ENCODE results near the gene GATAD1. TPM values are rescaled to one million over a fixed set of nuclear protein-coding genes. Genes with fewer than 3 reads are reported as not detected.
"Not testable (repeated sequence)": the region's sequence is repeated elsewhere in the genome, so short reads cannot be mapped to it uniquely, and the experiment has no call there.

Gene GATAD1
- total RNA-seq, 1 experiment from 2014 or later = 6.0 TPM

- DNase-seq = no peak
- no peaks in the 10 kb centered on the region for H3K9me3 ChIP-seq
- H3K4me3 ChIP-seq = no peak overlapping the region
- H3K27me3 ChIP-seq = no peaks in the 10 kb centered on the region
- no peaks in the 10 kb centered on the region for H3K36me3 ChIP-seq
Observed at GRCh38 chr7:92427193-92427592, 20.1 kb upstream of the GATAD1 start.

DNA sequence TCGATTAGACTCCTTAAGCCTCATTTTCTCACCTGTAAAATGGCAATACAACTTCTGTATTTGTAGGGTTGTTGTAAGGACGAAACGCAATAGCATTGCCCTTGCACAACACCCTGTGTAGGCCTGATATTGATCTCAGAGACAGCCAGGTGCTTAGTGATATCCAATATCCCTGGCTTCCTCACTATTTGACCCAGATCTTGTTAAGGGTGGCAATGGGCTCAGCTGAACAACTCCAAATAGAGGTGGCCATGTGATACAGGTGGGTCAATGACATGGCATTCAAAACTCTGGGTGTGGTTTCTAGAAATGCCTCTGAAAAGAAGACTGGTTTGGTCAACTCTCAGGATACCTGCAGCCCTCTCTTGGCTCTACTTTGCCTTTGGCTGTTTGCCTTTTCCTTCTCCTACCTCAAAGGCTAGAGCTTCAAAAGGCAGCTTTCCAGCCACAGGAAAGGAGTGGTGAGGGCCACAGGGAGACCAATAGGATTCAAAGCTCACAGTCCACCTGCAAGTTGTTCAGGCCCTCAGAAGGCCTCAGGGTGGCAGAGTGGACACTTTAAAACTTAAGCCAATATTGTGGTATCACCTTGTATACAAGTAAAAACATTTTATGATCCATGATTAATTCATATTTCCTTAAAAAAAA, 14.9 kb upstream of the GATAD1 start:
- Histone ChIP-seq H3K36me3 (no peaks in the 10 kb centered on the region), H3K4me3 (no peak overlapping the region), H3K9me3 (no peaks in the 10 kb centered on the region), H3K27me3 (no peaks in the 10 kb centered on the region)
- DNase-seq = no peak

DNA sequence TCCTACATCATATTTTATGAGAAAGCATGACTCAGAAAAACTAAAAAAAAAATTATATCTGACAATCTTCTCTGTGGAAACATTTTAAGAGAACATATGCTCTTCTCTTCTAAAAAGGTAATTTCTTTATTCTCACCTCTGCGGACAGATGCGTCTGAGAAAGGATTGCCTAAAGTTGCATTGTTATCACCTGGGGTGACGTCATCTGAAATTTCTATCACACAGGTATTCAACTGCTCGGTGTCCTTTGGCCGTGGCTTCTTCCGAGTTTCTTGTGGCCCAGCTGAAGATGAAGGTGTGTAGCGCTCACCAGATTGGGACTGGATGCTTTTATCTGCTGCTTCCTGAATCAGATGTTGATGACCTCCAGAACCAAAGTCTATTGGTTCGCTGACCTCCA, 14.3 kb upstream of the GATAD1 start:
- no peaks in the 10 kb centered on the region for H3K27me3 ChIP-seq

DNA sequence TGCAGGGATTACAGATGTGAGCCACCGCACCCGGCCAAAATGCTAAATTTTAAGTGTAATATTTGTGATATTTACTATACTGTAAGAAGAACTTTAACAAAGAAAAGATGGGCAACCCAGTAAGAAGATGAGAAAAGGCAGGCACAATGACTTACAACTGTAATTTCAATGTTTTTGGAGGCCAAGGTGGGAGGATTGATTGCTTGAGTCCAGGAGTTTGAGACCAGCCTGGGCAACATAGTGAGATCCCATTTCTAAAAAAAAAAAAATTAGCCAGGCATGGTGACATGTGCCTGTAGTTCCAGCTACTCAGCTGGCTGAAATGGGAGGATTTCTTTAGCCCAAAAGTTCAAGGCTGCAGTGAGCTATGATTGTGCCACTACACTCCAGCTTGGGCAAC, 11.7 kb upstream of the GATAD1 start:
- no peaks in the 10 kb centered on the region for H3K27me3 ChIP-seq
- H3K4me3 ChIP-seq = no peak overlapping the region
- H3K36me3 ChIP-seq = no peaks in the 10 kb centered on the region
- DNase-seq = no peak
- H3K9me3 ChIP-seq = no peaks in the 10 kb centered on the region

More for the DNA sequence above, 14.3 kb upstream of the GATAD1 start:
- Histone ChIP-seq H3K36me3 (no peaks in the 10 kb centered on the region), H3K9me3 (no peaks in the 10 kb centered on the region), H3K4me3 (no peak overlapping the region)
- DNase-seq = no peak

GRCh38 chr7:92436612-92437445, 10.5 kb upstream of the GATAD1 start:
- no peak for DNase-seq
- H3K4me3 ChIP-seq = no peak overlapping the region
- no peaks in the 10 kb centered on the region for H3K36me3 ChIP-seq
- H3K9me3 ChIP-seq = no peaks in the 10 kb centered on the region
- no peaks in the 10 kb centered on the region for H3K27me3 ChIP-seq

GRCh38 chr7:92437956-92438491, 9.3 kb upstream of the GATAD1 start:
- Histone ChIP-seq H3K27me3 (no peaks in the 10 kb centered on the region), H3K4me3 (no peak overlapping the region), H3K36me3 (no peaks in the 10 kb centered on the region), H3K9me3 (no peaks in the 10 kb centered on the region)
- DNase-seq = no peak

DNA sequence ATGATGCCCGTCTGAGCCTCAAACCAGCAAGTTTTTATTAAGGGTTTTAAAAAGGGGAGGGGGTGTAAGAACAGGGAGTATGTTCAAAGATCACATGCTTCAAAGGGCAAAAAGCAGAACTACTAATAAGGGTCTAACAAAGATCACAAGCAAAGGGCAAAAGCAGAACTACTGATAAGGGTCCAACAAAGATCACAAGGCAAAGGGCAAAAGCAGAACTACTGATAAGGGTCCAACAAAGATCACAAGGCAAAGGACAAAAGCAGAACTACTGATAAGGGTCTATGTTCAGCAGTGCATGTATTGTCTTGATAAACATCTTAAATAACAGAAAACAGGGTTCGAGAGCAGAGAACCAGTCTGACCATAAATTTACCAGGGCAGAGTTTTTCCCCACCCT, 4.6 kb upstream of the GATAD1 start:
- H3K36me3 ChIP-seq, H3K27me3 ChIP-seq, DNase-seq, H3K9me3 ChIP-seq, H3K4me3 ChIP-seq: not testable (repeated sequence)

GRCh38 chr7:92446869-92447344, 375 bp upstream of the GATAD1 start:
- Histone ChIP-seq H3K4me3 (peak overlapping the region; percentile 91), H3K36me3 (peaks cover 17% of the 10 kb centered on the region), H3K27me3 (no peaks in the 10 kb centered on the region), H3K9me3 (no peaks in the 10 kb centered on the region)
- no peak for DNase-seq

DNA sequence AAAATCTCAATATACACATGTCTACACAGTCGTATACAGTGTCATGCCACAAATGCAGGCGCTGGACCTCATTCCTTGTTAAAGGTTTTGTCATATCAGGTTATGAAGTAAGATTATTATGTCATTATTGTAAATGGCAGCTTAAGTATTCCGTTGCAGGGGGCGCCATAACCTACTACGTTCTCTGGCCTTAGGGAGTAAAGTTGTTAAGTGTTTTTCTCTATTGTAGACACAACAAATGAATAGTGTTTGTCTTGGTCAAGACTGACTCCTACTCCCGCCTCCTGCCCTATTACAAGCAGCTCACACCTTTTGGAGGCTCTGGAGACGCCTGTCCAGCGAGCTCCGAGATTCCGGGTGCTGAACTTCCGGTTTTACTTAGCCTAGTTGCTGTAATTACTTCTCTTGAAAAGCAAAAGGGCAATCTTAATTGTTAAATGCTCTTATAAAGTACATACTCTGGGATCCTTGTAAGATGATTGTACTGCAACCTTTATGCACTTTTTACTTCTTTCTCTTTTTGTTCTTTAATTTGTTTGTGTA, 994 bp downstream of the GATAD1 start:
- H3K36me3 ChIP-seq = peaks cover 28% of the 10 kb centered on the region
- H3K4me3 ChIP-seq = peak overlapping the region; percentile 91
- no peaks in the 10 kb centered on the region for H3K9me3 ChIP-seq
- DNase-seq = peak; percentile 17
- H3K27me3 ChIP-seq = no peaks in the 10 kb centered on the region

GRCh38 chr7:92451645-92452044, 4.4 kb downstream of the GATAD1 start:
- Histone ChIP-seq H3K27me3 (no peaks in the 10 kb centered on the region), H3K4me3 (no peak overlapping the region), H3K9me3 (no peaks in the 10 kb centered on the region), H3K36me3 (peaks cover 41% of the 10 kb centered on the region)
- no peak for DNase-seq

DNA sequence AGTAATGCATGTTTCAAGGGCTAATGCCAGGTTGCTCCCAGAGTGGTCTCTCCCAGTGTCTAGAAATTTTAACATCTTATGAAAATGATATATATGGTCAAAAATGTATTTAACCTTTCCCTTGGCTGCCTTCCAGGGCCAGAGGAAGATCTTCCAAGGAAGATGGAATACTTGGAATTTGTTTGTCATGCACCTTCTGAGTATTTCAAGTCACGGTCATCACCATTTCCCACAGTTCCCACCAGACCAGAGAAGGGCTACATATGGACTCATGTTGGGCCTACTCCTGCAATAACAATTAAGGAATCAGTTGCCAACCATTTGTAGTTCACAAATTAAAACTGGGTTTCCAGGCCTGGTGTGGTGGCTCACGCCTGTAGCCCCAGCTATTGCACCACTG, 9.0 kb downstream of the GATAD1 start:
- DNase-seq = no peak
- H3K27me3 ChIP-seq = no peaks in the 10 kb centered on the region
- H3K9me3 ChIP-seq = no peaks in the 10 kb centered on the region
- peaks cover 27% of the 10 kb centered on the region for H3K36me3 ChIP-seq
- no peak overlapping the region for H3K4me3 ChIP-seq

DNA sequence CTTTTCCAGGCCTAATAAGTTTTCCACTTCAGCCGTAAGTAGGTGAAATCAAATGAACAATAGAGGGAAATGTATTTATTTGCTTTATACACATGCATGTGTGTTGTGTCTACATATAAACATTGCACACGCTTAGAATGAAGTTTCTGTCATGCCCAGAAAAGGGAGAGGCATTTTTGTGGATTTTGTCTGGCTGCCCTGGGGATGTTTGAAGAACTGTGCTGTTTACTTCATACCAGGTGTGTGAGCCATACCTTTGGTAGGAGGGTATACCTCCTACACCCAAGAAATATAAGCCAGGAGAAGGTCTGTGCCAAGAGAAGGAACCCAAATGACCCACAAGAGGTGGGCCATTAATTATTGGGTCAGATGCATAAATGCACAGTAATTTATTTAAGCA, 12.8 kb downstream of the GATAD1 start:
- DNase-seq = no peak
- H3K36me3 ChIP-seq = peaks cover 8% of the 10 kb centered on the region
- H3K9me3 ChIP-seq = no peaks in the 10 kb centered on the region
- no peaks in the 10 kb centered on the region for H3K27me3 ChIP-seq
- H3K4me3 ChIP-seq = no peak overlapping the region

- Histone ChIP-seq H3K36me3 (peaks cover 4% of the 10 kb centered on the region), H3K4me3 (no peak overlapping the region), H3K27me3 (no peaks in the 10 kb centered on the region), H3K9me3 (no peaks in the 10 kb centered on the region)
- no peak for DNase-seq
Observed at GRCh38 chr7:92460510-92460909, 13.2 kb downstream of the GATAD1 start.

GRCh38 chr7:92461027-92462003, 14.0 kb downstream of the GATAD1 start:
- Histone ChIP-seq H3K4me3 (no peak overlapping the region), H3K27me3 (no peaks in the 10 kb centered on the region), H3K36me3 (no peaks in the 10 kb centered on the region; the same call in none of the 2 replicates), H3K9me3 (no peaks in the 10 kb centered on the region)
- no peak for DNase-seq

GRCh38 chr7:92462560-92462959, 15.3 kb downstream of the GATAD1 start:
- no peaks in the 10 kb centered on the region for H3K36me3 ChIP-seq
- no peaks in the 10 kb centered on the region for H3K9me3 ChIP-seq
- H3K27me3 ChIP-seq = no peaks in the 10 kb centered on the region
- no peak for DNase-seq
- H3K4me3 ChIP-seq = no peak overlapping the region

GRCh38 chr7:92464515-92464914, 17.2 kb downstream of the GATAD1 start:
- no peak for DNase-seq
- Histone ChIP-seq H3K4me3 (no peak overlapping the region), H3K36me3 (no peaks in the 10 kb centered on the region), H3K9me3 (no peaks in the 10 kb centered on the region), H3K27me3 (no peaks in the 10 kb centered on the region)

Data from MG63 (cell line).